ENCODE measurements around the gene NOX5.

- TF ChIP-seq ATF3 (IDR thresholded peaks at IDR 0.05) (no peak), CTCF (IDR thresholded peaks at IDR 0.05; ENCODE audit: low read depth, low read length, missing input control) (no peak), JUND (IDR thresholded peaks at IDR 0.05) (no peak), HNF4G (IDR thresholded peaks at IDR 0.05) (no peak), SP1 (IDR thresholded peaks at IDR 0.05) (no peak)
Observed at GRCh38 chr15:69104050-69104750, 89.7 kb downstream of the NOX5 start.

Data from liver (tissue), 3 donors.